Activated T-cell treated with anti-CD3 and anti-CD28 coated beads, Interleukin-2, amount 50 U/mL, for 48 hours (primary cell): ENCODE results near the gene GLIS1.

Experiments
- DNase-seq, 2 experiments: peaks; one replicate each; pipeline ENCODE4 v3.0.0-alpha.2; 2020

GLIS1 gene

GRCh38 chr1:53502641-53503432 is 236.1 kb downstream of the GLIS1 start:
- DNase-seq, result no peak

DNA sequence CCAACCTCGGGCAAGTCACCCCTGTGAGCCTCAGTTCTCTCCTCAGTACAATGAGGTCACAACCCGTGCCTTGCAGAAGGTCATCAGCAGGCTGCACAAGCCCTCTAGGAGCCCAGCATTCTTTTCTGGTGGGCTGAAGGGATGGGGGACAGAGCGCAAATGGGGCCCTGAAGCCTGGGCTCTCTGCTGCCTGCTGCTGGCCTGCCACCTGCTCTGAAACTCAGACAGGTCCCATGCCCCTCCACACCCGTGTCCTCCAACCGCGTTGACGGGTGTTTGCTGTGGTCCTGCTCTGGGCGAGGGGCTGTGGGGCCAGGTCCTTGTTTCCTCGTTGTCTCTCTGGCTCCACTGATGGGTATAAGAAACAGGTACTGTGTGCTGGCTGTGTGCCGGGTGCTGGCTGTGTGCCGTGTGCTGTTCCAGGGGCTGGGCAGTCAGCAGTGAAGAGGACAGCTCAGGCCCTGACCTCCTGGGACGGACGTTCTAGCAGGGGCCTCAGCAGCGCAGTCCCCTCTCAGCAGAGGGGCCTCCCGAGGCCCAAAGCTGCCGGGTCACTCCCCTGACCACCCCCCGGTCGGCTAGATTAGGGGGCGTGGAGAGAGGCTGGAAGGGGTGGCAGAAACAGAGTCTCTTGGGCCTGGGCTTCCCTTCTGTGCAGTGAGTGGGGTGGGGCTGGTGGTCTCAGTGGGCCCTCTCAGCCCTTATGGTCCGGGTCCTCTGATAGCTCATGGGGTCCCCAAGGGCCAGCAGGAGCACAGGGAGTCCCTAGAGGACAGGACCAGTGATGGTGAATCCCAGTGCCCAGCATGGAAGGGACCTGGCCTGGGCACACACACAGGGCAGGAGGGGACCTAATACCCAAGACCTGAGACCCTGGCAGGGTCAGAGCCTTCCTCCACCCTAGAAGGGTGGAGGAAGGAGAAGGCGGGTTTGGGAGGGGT is 237.6 kb downstream of the GLIS1 start:
- DNase-seq, result no peak

DNA sequence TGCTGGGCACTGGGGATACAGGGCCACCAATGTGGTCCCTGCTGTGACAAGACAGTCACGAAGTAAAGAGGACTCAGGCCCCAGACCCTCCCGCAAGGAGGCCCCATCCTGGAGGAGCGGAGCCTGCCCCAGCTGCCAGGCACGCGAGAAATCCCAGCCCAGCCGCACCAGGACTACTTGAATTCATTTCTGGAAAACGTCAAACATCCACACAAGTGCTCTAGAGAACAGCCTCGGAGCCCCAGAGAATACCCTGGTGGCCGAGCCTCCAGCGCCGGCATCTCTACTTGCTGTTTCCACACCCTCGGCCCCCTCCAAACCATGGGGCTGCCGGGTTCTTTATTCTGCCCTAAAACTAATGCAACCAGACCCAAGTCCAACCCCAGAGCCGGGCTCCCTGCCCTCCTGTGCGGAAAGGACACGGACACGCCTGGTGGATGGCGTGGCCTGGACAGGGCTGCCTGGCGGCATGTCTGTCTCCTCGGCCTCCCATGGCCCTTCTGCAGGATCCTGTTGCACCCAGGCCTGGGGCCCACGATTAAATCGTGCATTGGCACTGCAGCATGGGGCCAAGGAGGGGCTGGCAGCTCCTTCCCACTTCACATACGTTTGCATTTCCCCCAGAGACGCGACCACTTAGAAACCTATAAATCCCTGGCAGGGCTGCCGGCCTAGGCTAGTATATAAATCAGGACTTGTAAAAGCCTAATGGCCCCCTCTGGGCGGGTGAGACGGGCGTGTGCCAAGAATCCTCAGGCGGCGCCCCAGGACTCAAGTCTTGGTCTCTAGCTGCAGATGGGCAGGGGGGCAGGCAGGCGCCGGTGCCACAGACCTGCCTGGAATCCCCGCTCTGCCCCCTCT is 238.5 kb downstream of the GLIS1 start:
- DNase-seq, result no peak

DNA sequence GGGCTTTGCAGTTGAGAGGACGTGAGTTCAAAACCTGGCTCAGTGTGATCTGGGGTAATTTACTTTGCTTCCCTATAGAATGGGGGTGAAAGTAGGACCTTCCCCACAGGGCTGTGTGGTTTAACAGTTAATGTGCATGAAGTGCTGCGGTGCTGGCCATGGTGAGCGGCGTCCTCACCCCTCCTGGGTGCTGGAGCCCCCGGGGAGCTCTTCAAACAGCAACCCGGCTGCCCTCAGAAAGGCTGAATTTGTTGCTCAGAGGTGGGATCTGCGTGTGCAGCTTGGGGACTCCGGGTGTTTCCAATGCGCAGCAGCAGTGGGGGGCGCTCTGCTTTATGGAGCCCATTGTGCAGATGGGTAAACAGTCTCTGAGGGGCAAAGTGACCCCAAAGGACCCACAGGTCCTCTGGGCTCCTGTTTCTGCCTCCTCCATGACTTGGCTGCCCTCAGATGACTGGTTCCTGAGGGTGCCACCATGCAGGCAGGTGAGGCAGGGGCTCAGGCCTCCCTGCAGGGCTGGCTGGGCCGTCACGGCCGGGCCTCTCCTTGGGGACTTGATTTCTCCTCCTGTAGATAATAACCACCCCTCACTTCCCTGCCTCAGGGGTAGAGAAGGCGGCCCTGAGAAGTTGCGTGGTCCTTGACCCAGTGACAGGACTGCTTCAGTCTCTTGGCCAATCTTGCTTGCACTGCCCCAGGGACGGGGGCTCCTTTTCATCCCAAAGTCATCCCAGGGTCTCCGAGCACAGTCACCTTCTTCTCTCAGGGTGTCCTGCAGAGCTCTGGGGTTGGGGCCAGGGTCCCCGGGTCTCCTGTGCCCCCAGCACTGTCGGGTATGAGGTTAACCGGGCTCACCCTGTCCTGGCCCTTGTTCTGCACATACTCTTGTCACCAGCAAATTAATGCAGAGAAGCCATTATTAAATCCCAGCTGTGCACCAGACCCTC is 239.4 kb downstream of the GLIS1 start:
- no peak for DNase-seq

GRCh38 chr1:53498555-53499131 is 240.3 kb downstream of the GLIS1 start:
- no peak for DNase-seq

DNA sequence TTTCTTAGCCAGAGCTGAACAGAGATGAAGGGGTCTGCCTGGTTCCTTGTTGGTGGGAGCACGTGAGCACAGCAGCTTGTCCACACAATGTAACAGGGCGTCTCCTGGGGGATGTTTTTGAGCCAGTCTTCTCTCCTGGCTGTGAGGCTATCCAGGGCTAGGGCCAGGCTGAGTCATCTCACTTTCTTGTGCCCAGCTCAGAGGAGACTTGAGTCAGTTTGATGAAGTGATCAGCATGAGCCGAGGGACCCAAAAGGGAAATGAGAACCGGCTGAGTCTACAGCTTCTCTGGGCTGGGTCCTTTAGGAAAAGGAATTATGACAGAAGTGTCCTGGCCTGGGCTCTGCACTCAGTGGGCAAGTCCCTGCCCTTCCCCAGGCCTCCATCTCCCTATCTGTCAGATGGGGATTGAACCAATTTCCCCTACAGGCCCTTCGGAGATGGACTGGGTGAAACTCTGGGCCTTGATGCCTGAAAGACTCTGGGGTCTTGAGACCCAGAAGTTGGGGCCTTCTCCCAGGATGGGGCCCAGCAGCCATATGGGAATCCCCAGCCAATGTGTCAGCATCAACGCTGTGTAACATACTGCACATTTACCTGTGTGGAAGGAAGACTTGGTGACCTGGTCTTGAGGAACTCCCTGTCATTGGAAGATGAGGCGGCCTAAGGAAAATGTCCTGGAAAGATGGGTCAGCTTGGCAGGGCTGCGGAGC is 243.2 kb downstream of the GLIS1 start:
- no peak for DNase-seq

GRCh38 chr1:53490351-53490750 is 248.6 kb downstream of the GLIS1 start:
- no peak for DNase-seq

- no peak for DNase-seq
Observed at GRCh38 chr1:53486395-53487026, 252.5 kb downstream of the GLIS1 start.

DNA sequence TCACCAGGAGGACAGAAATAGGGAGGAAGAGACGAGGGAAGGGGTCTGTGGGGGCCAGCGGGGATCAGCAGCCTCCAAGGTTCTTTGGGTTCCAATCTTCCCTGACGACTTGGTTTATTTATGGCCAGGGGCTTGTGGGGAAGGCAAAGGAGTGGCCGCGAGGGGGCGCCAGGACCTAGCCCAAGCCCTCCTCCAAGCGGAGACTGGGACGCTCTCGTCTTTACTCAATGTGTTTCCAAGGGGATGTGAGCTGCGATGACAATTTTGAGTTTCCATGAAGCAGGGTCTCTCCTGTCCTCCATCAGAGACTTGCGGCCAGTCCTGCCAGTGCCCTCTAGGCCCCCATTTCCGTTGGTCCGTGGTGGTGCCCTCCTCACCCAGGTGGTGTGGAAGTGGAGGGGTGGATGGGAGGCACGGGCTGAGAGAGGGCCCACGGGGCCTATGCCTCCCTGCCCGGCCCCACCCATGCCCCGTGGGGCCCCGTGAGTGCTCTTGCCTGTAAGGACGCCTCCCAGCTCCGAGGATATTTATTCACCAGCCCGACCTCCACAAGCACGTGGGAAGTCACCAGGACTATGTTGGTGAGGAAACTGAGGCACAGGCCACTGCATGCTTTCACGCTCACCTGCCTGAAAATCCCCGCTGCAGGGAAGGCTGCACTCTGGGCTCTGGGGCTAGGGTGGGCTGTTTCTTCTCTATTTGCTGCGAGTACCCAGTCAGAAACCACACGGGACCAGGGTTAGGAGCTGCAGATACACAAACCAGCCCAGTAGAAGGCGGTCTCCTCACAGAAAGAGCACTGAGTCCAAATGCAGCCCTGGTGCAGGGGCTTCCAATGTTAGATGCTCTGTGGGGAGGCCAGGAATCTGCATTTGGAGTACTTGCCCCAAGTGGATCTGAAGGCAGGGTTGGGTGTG is 253.2 kb downstream of the GLIS1 start:
- DNase-seq, result peak; percentile 80 to 82

DNA sequence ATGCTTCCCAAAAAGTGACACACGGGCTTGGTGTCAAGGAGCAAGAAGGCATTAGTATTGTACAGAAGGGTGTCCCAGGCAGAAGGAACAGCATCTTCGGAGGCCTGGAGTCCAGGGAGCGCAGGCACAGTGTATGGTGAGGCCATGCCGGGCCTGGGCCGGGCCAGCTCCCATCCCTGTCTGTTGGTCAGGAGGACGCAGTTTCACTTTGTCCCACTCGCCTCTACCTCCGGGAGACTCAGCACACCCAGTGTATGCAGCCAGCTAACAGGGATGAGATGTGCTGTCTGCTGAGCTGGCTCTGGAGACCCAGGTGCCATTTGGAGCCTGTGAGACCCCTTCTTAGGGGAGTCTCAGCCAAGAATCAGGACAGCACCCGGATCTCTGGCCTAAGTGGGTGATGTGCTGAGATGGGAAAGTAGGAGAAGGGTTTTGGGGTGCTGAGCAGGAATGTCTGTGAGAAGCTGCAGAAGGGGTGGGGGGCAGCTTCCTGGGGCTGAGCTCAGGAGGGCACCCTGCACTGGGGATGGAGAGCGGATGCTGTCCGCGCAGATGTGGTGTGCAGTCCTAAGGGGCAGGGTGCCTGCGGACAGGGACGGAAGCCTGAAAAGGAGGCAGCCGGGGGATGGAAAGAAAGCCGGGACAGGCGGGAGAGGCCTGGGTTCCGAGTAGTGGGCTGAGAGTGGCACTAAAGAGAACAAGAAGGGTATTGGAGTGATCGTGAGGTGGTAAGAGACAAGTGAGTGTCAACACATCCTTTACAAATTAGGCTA is 254.1 kb downstream of the GLIS1 start:
- DNase-seq, result no peak

DNA sequence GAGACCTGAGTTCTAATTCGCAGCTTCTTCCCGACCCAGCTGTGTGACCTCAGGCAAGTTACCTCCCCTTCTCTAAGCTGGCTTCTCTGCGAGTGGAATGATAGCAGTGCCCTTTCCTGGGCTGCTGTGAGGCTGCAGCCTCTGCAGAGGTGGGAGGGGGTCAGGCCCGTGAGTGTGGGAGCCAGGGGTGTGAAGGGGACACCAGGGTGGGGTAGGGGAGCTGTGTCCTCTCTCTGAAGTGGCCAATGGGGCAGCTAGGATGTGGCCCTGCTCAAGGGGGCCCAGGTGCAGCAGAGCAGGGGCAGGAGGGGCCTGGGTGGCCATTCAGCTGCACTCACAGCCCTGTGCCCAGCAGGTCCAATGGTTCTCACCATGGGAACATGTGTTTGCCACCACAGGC is 255.3 kb downstream of the GLIS1 start:
- DNase-seq, result no peak

DNA sequence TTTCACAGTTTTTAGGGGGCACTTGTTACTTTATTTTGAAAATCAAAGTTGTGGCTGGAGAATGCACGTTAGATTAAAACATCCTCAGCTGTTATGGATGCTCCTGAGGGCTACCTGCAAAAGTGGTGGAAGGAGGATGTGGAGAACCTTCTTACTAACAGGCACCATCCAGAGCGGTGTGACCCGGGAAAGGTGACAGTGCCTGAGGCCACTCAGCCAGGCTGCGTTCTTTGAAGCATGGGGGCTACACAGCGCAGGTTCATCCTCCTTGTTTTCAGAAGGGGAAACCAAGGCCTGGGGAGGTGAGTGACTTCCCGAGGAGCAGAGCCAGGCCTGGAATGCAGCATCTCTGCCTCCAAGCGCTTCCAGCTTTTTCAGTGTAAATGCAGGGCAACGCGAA is 255.8 kb downstream of the GLIS1 start:
- no peak for DNase-seq

- DNase-seq, result no peak
Observed at GRCh38 chr1:53482441-53483153, 256.4 kb downstream of the GLIS1 start.

GRCh38 chr1:53481456-53481855 is 257.5 kb downstream of the GLIS1 start:
- no peak for DNase-seq

GRCh38 chr1:53480678-53481077 is 258.3 kb downstream of the GLIS1 start:
- no peak for DNase-seq

DNA sequence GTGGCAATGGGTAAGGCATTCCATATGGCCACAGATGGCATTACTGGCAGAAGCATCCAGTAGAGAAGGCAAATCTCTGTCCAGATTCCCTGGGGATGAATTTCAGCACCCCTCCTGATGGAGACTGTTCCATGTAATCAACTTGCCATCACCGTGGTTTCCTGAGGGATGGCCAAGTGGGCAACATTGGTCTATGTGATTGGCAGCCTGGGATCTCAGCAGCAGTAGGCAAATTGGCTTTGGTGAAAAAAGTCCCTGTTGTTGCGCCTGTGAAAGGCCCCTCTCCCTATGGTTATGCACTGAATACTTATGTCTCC is 260.5 kb downstream of the GLIS1 start:
- no peak for DNase-seq

DNA sequence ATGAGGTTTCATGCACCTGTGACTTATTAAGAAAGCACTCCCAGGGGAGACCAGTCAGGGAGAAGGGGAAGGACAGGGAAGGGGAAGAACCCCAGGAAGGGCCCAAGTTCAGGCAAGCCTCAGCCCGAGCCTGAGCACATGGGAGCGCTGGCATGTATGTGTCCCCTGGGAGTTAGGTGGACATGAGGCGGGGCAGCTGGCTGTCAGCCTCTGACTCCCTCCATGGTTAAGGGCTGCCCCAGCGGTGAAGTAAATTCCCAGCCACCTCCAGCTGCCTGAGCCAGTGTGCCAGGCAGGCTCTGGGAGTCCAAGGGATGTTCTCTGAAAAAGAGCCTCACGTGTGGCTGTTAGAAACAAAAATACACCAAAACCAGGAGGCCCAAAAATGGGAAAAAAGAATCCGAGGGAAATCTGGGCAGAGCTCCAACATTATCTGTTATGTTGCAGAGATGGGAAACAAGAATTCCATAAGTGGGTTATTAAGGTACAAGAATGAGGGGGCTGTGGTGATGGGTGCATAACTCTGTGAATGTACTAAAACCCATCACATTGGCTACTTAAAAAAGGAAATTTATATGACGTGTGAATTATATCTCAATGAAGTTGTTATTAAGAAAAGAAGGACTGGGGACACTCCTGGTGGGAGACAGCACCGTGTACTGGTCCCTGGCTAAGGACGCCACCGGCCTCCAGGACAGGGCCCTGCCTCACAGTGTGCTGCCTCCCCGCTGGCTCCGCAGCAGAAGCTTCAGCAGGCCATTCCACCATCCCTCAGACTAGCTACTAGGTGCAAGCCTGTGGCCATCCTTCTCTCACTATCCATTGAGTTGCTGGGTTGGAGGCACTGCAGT is 261.1 kb downstream of the GLIS1 start:
- DNase-seq, result no peak
